NCI-H1417 treated with DMSO at 0.1 percent for 48 hours (cell line): Measurements from ENCODE around the gene ZNF385A.
"Not testable (repeated sequence)": the region's sequence is repeated elsewhere in the genome, so short reads cannot be mapped to it uniquely, and the experiment has no call there.

ENCODE experiments used
- DNase-seq: peaks from one replicate; lab custom pipeline; 2025; lab: John Stamatoyannopoulos, UW

Gene ZNF385A

DNA sequence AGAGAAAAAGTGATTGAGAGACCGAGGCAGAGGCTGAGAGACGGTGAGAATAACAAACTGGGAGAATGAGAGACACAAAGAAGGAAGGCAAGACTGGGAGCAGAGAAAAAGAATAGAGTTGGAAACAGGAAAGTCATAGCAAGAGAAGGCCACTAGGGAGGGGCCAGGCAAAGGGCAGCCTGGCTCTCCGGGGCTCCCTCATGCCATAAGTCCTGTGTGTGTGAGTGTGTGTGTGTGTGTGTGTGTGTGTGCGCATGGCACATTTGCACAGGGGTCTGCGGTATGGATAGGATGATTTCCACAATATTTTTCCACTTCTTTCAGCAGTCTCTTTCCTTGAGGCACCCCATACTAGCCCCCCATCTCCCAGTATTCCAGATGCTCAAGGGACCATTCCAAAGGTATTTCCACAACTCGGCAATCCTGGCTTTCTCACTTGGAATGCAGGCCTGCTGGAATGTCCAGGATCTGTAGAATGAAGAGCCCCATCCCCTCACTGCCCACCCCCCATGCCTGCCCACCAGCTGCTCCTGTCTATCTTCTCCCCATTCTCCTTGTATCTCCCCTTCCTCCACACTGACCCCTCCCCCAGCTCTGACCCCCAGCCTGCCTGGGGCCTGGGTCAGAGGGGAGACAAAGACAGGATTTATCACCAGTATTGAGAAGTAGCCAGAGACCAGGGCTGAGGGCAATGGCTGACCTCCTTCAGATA is 29.3 kb downstream of the ZNF385A start:
- DNase-seq: no peak

DNA sequence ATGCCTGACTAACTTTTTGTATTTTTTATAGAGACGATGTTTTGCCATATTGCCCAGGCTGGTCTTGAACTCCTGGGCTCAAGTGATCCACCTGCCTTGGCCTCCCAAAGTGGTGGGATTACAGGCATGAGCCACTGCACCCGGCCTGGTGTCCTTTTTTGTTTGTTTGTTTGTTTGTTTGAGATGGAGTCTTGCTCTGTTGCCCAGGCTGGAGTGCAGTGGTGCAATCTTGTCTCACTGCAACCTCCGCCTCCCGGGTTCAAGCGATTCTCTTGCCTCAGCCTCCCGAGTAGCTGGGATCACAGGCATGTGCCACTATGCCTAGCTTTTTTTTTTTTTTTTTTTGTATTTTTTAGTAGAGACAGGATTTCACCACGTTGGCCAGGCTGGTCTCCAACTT is 30.3 kb downstream of the ZNF385A start:
- not testable (repeated sequence) for DNase-seq

DNA sequence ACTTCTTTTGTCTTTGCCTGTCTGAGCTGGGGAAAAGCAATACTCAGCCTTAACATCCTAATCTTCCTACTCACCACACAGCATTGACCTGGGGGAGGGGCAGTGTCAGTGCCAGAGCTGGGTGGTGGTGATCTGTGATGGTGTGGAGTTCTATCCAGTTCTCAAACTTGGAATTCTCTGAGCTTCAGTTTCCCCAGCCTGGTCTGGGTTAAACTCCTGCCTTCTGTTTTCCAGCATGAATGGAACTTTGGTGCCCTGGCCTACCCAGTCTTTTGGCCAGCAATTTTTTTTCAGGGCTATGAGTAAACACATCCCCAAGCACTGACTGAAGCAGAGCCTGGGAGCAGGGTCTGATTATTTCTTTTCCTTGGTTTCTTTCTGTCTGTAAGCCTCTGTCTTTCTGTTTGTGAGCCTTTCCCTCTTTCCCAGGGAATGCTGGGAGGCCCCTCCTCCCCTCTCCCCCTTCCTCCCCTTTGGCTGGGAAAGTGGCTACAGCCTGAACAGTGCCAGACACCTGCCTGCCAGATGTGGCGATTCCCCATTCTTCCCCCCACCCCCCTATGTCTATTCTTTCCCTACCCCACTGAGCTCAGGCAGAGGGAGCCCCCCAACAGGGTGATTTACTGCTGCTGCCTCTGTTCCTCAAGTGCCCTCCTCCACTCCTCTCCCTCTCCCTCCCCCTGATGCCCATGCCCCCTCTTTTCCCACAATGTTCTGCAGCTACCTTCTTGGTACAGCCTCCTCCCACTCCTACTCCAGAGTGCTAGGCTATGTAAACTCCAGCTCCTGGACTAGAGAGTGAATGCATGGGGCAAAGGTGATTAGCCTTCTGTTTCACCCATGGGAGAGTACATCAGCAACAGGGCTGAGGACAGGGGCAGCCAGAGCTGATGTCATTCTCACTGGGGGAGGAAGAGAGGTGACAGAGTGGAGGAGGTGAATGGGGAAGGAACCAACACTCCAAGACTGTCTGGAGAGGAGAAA is 31.4 kb downstream of the ZNF385A start:
- DNase-seq: peak; percentile 91

DNA sequence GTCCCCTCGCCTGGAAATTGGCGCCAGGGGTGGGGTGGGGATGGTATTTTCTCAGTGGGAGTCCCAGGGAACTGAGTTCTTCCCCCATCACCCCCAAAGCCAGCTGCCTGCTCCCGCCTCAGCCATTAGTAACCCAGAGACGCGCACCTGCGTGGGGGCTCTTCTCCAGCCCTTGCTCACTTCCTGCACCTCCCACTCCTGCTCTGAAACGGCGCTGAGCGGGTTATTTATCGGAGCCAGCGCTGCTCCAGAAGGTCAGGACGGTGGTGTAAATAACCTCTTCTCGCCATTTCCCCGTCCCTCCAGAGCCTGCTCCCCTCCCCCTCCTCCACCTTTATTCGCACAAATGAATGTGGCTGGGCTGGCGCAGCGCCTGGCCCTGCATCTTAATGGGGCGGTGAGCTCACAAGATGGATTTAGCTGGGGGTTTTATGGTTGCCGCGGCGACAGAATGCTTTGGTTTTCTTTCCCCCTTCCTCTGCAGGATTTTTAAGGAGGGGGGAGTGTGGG is 32.5 kb downstream of the ZNF385A start:
- peak; percentile 86 for DNase-seq

DNA sequence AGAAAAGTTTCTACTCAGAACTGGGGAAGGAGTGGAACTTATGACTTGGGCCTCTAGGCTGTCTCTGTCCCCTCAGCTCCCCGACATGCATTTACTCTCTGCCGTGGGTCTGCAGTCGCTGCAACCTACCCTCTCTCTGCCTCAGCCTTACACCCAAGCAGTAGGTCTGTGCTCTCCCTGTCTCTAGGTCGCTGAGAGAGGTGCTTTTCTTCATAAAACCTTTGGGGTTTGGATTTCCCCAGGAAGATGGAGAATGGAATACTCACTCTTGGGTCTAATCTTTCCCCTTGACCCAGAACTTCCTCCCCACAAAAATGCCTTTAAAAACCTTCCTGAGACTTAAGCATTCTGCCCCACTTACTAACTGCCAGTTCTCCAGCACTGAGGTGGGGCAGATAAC is 33.2 kb downstream of the ZNF385A start:
- no peak for DNase-seq

DNA sequence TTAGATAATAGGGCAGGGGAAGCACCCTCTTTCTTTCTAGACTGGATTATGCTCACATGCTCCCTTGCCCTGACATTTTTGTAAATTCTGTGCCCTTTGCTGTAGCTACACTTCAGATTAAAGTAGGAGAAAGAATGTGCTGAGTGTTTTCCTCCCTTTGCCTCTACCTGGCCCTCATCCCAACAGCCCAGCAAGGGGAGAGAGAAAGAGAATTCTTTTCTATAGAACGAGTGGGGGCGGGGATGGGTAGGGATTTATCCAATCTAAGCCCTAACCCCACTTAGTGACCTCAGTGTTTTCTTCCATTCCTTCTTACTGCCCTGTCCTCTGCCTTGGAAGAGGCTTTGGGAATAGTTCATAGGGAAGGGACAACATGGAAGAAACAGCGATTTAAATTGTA is 33.8 kb downstream of the ZNF385A start:
- DNase-seq: no peak

DNA sequence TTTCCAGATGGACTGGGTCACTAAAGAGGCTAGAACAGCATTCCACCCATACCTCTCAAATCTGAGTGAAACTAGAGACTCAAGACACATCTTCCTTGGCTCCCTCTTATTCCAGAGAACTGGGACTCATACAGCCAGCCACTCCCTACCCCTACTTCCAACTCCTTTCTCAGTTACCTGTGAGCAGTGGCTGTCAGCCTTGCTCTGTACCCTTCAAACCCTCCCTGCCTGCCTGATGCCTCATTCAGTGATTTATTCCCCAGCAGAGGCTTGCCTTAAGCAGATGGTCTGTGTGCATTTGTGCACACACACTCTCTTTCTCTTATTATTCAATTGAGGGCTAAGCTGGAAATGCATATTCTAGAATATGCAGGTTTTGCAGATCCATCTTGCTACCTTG is 34.9 kb downstream of the ZNF385A start:
- no peak for DNase-seq

DNA sequence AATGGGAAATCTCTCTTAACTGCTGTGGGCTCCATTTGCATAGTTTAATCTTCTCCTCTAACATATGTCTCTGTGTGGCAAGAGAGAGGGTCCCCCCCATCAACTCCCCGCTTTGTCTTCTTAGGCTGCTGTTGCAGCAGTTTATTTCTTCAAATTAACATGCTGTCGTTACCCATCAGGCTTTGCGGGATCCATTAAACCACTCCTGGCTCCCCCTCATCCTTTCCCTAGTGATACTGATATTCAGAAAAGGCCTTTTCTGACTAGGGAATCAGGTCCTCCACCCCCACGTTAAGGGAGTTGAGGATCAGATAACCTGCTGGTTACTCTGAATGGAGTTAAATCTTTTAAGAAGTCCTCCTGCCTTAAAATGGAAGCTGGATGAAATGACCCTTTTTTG is 35.5 kb downstream of the ZNF385A start:
- DNase-seq: no peak

DNA sequence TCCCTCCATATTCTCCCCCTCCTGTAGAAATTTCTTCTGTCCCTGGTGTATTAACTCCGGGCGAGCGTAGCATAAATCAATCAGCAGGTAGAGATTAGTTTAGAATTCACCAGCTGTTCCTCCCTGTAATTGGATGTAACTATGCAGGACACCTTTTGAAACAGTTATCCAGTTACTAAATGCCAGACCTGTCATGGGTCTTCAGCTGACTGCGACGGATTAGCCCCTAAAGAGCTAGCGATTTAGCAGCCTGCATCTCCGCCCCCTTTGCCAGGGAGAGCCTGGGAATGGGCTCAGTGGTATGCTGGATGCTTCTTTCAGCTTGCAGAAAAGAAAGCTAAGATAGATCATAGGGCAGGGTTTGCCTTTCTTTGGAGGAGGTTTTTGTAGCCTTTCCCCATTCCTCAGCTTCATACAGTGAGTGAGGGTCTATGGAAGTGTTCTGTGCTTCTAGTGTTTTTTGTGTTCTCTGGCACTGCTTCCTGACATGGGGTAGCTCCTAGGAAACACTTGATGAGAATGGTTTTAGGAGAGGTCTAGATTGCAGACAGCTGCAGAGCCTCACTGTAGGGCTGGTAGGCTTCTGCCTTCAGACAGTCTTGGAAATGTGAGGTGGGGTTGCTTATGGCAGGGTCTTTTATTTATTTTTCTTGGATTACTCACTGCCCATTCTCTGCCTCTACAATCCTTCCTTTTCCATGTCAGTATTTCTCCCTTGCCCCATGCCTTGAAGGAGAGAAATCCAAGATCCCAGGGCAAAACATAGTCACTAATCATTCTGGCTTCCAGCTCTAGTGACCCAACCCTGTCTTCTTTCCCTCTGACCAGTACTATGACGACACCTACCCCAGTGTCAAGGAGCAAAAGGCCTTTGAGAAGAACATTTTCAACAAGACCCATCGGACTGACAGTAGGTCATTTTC is 42.9 kb downstream of the ZNF385A start:
- DNase-seq: peak; percentile 32

DNA sequence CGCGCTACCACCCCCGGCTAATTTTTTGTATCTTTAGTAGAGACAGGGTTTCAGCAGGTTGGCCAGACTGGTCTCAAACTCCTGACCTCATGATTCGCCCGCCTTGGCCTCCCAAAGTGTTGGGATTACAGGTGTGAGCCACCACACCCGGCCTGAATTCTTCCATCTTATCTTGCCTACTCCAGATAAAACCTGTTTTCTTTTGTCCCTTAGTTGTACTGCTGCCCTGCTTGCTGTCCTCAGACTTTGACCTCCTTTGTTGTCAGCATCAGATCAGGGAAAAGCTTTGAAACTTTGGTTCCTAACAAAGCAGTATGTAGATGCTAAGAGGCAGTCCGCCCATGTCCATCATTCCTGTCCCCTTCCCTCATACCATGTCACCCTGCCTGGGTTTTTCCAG is 43.7 kb downstream of the ZNF385A start:
- DNase-seq: no peak

DNA sequence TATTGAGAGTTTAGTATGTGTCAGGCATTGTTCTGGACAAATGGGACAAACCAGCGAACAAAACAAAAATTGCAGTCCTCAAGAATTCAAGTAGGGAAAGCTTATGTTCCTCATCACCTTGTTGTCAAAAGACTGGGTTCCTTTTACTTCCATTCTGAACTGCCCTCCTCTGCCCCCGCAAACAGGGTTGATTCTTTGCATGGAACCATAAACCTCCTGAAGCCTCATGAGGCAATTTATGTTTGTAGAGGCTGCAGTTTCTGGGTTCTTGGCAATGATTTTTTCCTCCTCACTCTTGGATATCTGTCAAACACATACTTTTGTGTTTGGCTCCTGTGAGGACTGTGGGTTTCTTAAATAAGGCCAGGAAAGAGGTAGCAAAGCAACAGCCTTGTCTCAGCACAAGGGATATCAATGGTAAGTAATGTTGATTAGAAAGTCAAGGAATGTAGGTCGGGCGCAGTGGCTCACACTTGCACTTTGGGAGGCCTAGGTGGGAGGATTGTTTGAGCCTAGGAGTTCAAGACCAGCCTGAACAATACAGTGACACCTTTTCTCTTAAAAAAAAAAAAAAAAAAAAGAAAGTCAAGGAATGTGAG is 45.7 kb downstream of the ZNF385A start:
- no peak for DNase-seq

DNA sequence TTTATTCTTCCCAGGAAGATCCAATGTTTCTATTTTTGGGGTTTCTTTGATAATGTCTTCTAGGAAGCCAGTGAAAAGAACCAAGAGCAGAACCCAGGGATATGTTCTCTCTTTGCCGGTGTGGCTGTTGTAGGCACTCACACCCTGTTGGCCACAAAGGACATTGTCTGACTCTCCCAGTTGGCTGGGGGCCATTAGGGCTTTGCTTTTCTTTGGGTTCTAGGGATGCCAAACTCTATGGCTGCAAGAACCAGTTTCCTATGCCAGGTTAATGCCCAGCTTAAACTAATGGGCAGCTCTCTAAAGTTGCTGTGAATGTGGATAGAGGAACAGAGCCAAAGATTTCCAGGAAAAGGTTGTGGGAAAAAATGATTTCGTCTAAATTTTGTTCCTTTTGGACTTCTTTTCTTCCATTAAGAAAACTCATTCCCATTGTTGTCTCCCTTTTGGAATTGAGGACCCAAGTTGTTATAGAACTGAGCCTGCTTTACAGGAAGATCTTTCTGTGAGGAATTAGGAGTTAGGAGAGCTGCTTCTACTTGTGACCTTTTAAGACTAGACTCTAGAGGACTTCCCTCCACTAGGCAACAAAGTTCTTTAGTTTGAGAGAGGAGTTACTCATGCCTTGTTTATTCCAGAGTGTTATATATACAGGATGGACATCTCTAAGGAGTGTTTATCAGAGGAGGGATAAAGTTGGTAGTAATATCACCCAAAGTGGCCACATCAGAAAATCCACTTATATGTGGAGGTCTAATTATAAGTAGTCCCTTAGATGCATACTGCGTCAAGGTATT is 46.5 kb downstream of the ZNF385A start:
- DNase-seq: no peak

DNA sequence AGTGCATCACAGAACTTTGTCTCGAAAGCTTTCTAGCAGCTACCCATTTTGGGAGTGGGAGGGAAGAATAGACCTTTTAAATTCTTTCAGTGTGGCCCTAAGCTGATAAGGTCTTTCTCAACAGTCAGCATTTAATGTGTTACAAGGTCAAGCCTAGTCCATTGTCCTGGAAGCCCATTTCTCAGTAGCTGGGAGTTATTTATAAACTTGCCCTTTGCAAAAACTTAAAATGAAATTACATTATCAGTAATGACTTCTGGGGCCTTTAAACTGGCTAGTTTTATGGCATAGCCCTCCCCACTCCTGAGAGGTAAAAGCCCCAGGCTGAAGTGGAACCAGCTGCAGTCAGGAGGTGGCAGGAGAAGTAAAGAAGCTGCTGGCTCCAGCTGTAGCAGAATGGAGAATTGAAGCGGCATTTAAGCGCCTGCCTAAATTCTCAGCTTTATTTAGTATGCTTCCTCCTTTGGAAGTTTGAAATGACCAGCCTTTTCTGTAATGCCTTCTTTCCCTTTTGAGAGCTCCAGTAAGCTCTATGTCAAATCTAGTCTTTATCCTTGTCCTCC is 47.2 kb downstream of the ZNF385A start:
- DNase-seq: no peak

DNA sequence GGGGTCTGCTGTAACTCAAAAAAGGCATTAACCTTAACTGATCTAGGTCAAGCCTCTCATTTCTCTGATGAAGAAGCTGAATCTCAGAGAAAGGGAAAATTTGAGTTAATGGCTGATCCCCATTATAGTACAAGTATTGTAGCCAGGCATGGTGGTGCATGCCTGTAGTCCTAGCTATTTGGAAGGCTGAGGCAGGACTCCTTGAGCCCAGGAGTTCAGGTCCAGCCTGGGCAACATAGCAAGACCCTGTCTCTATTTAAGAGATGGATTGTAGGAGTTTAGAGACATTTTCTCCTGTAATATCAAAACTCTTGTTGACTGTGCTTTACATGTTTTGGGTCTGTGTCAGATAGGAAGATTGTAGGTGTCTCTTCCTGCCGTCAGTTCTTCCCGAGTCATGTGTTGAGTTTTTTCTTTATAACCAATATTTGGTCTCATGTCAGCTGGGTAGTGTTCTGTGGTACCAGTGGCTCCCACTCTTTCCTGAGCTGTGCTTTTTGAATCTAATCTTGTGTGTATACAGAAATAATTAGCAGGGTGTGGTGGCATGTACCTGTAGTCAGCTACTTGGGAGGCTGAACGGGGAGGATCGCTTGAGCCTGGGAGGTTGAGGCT is 51.0 kb downstream of the ZNF385A start:
- no peak for DNase-seq

DNA sequence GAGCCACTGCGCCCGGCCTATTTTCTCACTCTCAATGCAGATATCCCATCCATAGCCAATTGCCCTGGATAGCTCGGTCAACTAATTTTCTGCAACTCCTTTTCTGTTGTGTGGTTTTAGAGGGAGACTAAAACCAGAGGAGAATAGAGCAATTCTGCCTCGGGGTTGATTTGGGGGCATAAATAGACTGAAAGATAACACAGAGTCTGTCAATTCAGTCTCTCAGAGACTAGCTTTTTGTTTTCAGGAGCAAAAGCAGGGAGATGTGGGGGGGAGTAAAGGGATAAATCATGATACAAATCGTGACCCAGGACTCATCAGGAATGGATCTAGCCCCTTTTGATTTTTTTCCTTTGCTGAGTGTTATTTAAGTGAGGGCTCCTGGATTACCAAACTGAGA is 53.1 kb downstream of the ZNF385A start:
- DNase-seq: no peak

DNA sequence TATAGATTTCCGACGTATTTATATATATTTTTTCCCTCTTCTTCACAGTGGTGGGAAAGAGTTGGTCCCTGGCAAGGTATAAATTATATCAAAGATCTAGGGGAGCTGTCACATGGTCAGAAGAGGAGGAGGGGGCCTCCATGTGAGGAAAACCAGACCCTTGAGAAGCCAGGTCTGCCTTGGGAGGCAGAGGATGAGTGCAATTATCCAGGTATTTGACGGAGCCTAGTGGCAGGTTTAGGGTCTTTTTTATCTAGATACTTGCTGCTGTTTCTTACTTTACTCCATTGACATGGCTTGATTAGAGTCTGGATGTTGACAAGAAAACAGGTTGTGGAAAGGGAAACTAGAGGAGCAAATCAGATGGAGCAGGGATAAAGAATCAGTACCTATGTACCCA is 54.1 kb downstream of the ZNF385A start:
- DNase-seq: no peak

DNA sequence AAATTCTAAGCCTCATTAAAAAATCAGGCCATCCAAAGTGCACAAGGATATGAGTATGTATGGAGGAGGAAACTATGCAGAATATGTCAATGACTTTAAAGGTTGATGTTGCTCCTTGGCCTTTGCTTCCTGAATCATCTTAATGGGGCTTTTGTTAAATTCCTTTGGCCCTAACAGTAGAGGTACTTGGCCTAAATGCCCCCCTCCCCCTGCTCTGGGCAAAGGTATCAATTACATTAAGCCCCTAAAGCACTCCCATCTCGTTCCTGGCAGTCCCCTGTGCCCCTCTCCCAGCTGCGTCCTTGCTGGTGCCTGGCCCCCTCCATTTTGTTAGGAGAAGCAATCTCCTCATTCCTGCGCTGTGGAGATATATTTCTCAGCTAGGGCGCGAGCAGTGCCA is 54.8 kb downstream of the ZNF385A start:
- no peak for DNase-seq

DNA sequence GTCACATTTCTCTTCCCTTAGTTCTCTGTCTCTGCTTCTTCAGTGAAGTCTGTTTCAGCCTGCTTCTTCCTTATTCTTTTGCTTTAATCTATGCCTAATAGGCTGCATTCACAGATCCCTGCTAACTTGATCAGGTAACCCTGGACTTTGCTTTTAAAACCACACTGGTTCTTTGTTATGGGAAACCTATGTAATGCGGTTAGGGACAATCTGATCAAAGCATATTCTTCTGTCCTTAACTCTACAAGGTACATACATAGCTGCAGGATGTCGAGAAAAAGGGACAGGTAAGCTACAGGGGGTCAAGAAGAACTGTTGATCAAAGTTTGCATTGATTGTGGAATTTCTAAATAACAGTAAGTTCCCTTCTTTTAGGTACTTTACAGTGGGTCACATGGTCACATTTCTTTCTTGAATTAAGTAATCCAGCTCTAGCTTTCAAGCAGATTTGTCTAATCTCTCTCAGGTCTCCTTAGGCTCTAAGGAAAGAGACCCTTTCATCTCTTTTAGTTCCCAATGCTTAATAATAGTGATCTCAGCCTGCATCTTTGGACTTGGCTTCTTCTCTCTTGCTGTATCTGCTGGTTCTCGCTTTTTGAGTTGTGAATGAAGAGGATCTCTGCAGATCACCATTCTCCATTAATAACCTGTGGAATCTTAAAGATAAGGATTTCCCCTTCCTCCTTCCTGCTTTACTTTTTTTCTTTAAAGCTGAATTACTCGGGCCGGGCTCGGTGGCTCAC is 55.8 kb downstream of the ZNF385A start:
- DNase-seq: no peak

DNA sequence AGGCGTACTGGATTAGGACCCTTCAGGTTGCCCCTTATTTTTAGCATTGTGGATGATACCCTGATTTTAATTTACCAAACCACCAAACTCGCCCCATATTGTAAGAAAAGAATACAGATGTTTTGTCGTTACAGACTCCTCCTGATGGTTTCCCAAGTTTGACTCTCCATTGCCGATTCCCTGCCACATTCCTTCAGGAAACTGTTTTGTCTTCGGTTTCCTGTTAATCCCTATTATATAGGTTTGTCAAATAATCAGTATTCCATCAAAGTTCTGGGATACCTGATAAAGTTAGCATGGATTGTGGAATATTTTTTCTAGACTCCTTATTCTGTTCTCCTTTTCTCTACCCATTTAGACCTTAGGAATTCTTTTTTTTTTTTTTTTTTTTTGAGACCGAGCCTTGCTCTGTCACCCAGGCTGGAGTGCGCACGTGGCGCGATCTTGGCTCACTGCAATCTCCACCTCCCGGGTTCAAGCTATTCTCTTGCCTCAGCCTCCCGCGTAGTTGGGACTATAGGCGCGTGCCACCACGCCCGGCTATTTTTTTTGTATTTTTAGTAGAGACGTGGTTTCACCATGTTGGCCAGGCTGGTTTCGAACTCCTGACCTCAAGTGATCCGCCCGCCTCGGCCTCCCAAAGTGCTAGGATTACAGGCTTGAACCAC is 59.0 kb downstream of the ZNF385A start:
- not testable (repeated sequence) for DNase-seq
